ENCODE data around the gene PLSCR2.
"Not testable (repeated sequence)": the region's sequence is repeated elsewhere in the genome, so short reads cannot be mapped to it uniquely, and the experiment has no call there.

The PLSCR2 gene

DNA sequence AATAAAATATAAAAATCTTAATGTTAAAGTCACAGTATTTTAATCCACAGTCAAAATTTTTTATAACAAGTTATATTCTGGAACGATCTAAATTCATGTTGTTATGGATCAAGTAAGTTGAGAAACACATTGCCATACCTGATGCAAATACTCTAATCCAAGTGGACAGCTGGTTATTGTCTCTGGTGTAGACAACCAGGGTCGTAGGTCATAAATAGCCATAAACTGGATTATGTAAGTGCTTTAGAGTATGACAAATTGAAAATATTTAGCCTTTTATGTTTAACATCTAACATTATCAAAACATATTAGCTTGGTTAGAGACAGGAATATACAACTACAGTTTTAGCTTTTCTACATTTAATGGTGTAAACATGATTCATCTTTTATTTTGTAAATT lies 53.0 kb downstream of the PLSCR2 start:
- DNase-seq (ENCODE audit: low read depth), result no peak

- DNase-seq (ENCODE audit: low read depth), result no peak
These were observed 55.4 kb downstream of the PLSCR2 start for GRCh38 chr3:146414010-146414409.

DNA sequence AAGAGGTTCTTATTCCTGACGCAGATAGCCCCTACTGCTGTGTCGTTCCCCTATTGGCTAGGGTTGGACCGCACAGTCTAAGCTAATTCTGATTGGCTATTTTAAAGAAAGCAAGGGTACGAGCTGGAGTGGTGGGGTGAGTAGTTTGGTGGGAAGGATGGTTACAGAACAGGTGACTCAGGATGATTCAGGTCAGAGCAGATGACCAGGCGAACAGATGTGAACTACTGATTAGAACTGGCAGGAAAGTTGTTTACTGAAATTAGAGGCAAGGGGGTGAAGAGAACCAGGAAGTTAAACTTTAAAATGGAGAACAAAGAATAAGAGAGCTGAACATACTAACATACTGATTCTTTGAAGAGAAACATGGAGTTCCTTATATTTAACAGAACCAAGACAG lies 56.6 kb downstream of the PLSCR2 start:
- not testable (repeated sequence) for DNase-seq (ENCODE audit: low read depth)

- no peak for DNase-seq (ENCODE audit: low read depth)
These were observed 61.4 kb downstream of the PLSCR2 start for GRCh38 chr3:146407956-146408355.

GRCh38 chr3:146404436-146404835 lies 64.9 kb downstream of the PLSCR2 start:
- DNase-seq (ENCODE audit: low read depth), result peak; percentile 20

- no peak for DNase-seq (ENCODE audit: low read depth)
These were observed 65.6 kb downstream of the PLSCR2 start for GRCh38 chr3:146403792-146404191.

GRCh38 chr3:146396792-146397191 lies 72.6 kb downstream of the PLSCR2 start:
- DNase-seq (ENCODE audit: low read depth), result no peak

DNA sequence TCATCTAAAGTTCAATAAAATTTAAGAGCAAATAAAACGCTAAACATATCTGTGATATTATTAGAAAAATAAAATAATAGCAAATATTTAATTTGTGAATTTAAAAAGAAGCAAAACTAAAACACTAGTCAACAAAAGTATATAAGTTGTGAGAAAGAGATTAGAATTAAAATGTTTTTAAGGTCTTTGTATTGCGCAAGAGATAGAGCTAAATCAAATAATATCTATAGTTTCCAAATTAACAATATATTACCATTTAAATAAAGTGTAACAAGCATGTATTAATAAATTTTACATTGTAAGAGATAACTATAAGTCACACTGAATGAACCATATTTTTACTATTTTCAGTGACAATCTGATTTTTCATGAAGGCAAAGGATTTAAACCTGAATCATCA lies 74.2 kb downstream of the PLSCR2 start:
- DNase-seq (ENCODE audit: low read depth), result no peak

DNA sequence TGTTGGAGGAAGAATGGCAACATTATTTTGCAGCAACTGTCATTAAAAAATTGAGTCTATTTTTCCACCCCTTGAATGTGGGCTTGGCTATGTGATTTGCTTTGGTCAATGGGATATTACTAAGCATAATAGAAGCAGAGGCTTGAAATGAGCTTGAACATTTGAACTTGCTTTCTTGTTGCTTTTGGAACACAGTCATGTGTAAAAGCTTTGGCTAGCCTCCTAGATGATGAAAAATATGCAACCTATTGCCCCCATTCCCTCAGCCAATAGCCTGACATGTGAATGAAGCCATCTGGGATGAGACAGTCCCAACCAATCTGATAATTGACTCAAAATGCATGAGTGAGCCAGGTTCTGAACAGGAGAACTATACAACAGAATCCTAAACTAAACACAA lies 78.4 kb downstream of the PLSCR2 start:
- peak; percentile 99 for DNase-seq (ENCODE audit: low read depth)

DNA sequence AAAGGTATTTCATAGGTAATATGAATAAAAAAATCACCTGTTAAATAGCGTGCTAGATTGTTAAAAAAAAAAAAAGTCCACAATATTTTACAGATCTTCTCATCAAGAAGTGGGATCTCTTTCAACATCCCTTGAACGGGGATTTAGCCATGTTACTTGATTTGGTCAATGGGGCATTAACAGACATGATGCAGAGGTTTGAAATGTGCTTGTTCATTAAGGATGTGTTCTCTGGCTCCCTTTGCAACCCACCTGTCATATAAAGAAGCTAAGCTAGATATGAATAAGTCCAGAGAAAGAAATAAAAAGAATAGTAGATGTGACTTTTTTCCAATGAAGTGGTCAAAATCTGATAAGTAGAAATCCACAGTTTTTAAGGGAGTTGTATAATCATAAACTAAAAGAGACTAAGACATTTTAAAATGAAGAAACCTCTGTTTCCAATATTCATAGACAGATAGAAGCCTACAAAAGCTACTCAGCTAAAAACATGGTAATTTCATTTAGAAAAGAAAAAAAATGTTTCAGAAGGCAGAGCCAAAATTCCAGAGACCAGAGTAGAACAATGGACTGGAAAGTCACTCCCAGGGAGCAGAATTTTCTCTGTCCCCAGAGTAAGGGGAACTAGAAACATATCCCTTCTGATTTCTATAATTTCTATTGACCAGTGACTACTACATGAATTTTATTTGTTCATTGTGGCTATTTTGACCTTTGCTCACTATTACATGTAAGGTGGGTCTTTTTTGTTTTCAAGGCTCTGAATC lies 79.2 kb downstream of the PLSCR2 start:
- no peak for DNase-seq (ENCODE audit: low read depth)

- peak; percentile 46 for DNase-seq (ENCODE audit: low read depth)
These were observed 81.8 kb downstream of the PLSCR2 start for GRCh38 chr3:146387566-146387965.

DNA sequence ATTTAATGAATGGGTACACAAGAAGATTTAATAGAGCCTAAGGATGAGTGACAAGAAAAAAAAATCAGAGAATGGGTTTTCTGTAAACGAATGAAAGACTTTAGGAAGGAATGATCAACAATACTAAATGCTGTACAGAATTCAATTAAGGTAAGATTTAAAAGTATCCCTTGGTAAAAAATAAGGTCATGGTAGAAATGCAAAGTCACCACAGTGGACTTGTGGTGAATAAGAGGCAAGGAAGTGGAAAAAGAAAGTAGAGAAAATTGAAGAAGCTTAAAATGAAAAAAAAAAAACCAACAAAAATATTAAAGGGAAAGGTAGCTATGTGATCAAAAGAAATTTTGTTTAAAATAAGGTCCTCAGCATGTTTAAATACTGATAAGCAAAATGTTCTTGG lies 82.4 kb downstream of the PLSCR2 start:
- no peak for DNase-seq (ENCODE audit: low read depth)

- no peak for DNase-seq (ENCODE audit: low read depth)
These were observed 84.6 kb downstream of the PLSCR2 start for GRCh38 chr3:146384786-146385185.

All from iris pigment epithelial cell (primary cell).